Thyroid gland (tissue), 4 donors: ENCODE measurements around the gene TAF7.

Experiments used
- CTCF ChIP-seq, 6 experiments: fragments of 200-600 bp in 3 of 6; fragments of 450-650 bp in 3 of 6; sonication (generic) in 3 of 6; IDR thresholded peaks; one replicate each; pipeline ENCODE4 v1.5.1; 2016 to 2019; ENCODE audit warnings: antibody characterized with exemption in 6 of 6, mild to moderate bottlenecking in 2 of 6, inconsistent platforms in 1 of 6, moderate library complexity in 1 of 6
- POLR2A ChIP-seq, 2 donors: fragments of 450-650 bp; IDR thresholded peaks; one replicate each; pipeline ENCODE4 v1.6.1; 2017; ENCODE audit warnings: antibody characterized with exemption in 2 of 2, mild to moderate bottlenecking in 2 of 2, moderate library complexity in 1 of 2

DNA sequence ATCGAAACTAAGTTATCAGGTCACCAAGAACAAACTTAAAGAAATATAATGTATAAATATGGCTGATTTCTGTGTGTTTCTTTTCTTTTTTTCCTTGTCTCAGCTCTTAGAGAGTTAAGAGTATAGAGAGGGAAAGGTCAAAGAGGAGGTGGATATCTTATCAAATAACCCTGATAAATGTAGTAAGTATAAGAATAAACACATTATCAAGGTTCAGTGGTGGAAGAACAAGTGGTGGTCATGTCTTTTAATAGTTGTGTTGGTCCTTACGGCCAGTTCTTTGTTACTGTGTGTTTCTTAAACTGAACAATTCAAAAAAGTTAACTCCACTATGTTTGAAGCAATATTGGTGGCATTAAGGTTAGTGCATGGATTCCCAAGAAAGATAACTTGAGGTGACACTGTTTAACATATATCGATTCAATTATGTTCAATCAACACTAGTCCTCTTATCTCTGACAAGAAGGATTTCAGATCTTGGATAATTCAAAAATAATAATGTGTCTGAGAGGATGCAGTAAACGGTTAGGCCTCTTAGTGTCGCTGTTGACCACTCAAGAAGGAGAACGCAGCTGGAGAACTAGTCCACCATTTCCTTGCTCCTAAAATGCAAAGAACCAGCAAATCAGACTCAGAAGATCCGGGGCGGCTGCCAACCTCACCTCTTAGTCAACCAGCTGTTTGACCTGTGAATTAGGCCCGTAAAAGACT lies 22.8 kb upstream of the TAF7 start, which contains the start of gene PCDHGA3:
- TF ChIP-seq CTCF (IDR thresholded peaks at IDR 0.05) (peak in 1 of 6 experiments; percentile 14), POLR2A (IDR thresholded peaks at IDR 0.05) (no peak)
